ENCODE results near the gene KLK11.

Gene KLK11

GRCh38 chr19:51024924-51025323 lies 1.5 kb downstream of the KLK11 start:
- Mint-ChIP-seq H3K36me3 (ENCODE audit: insufficient read depth) (no peaks in the 10 kb centered on the region), H3K27me3 (peaks cover 56 to 74% of the 10 kb centered on the region in 2 donors), H3K4me3 (no peak overlapping the region), H3K27ac (no peak overlapping the region), H3K4me1 (ENCODE audit: low read depth in 2 of 2) (peaks cover under 1 to 2% of the 10 kb centered on the region in 2 donors), H3K9me3 (no peaks in the 10 kb centered on the region)
- DNase-seq (no peak), ATAC-seq (replicated peaks) (no peak)

GRCh38 chr19:51023946-51024345 lies 2.5 kb downstream of the KLK11 start:
- Mint-ChIP-seq H3K4me3 (no peak overlapping the region), H3K9me3 (no peaks in the 10 kb centered on the region), H3K4me1 (ENCODE audit: low read depth in 2 of 2) (peaks cover 5% of the 10 kb centered on the region in 2 donors), H3K27me3 (peaks cover 66 to 77% of the 10 kb centered on the region in 2 donors), H3K36me3 (ENCODE audit: insufficient read depth) (no peaks in the 10 kb centered on the region), H3K27ac (no peak overlapping the region)
- no peak for DNase-seq
- ATAC-seq (replicated peaks): no peak

- Mint-ChIP-seq H3K27me3 (peaks cover 75 to 87% of the 10 kb centered on the region in 2 donors), H3K9me3 (no peaks in the 10 kb centered on the region), H3K4me3 (no peak overlapping the region), H3K27ac (no peak overlapping the region), H3K4me1 (ENCODE audit: low read depth in 2 of 2) (peaks cover 12 to 15% of the 10 kb centered on the region in 2 donors), H3K36me3 (ENCODE audit: insufficient read depth) (no peaks in the 10 kb centered on the region)
- no peak for ATAC-seq (replicated peaks)
- DNase-seq: no peak
These were observed 3.9 kb downstream of the KLK11 start for GRCh38 chr19:51022526-51022925.

GRCh38 chr19:51020988-51021651 lies 5.3 kb downstream of the KLK11 start:
- H3K27ac Mint-ChIP-seq: no peak overlapping the region
- H3K4me3 Mint-ChIP-seq: no peak overlapping the region
- DNase-seq (no peak), ATAC-seq (replicated peaks) (no peak)
- H3K9me3 Mint-ChIP-seq: no peaks in the 10 kb centered on the region
- peaks cover 76 to 87% of the 10 kb centered on the region in 2 donors for H3K27me3 Mint-ChIP-seq
- H3K4me1 Mint-ChIP-seq (ENCODE audit: low read depth in 2 of 2): peaks cover 18 to 22% of the 10 kb centered on the region in 2 donors
- no peaks in the 10 kb centered on the region for H3K36me3 Mint-ChIP-seq (ENCODE audit: insufficient read depth)

GRCh38 chr19:51019544-51019925 lies 6.9 kb downstream of the KLK11 start, which contains the start of gene KLK10:
TSS of gene KLK10 (minus strand) at chr19:51019709. CDS start at chr19:51019130, 579 bp downstream.
- Mint-ChIP-seq H3K36me3 (ENCODE audit: insufficient read depth) (no peaks in the 10 kb centered on the region), H3K9me3 (no peaks in the 10 kb centered on the region), H3K4me3 (peak within 1 kb of the TSS; percentile 62 to 72), H3K27ac (no peak within 1 kb of the TSS), H3K4me1 (ENCODE audit: low read depth in 2 of 2) (peaks cover 18 to 22% of the 10 kb centered on the region in 2 donors), H3K27me3 (peaks cover 78 to 87% of the 10 kb centered on the region in 2 donors)
- no peak for DNase-seq
- no peak for ATAC-seq (replicated peaks)

- H3K36me3 Mint-ChIP-seq (ENCODE audit: insufficient read depth): no peaks in the 10 kb centered on the region
- no peaks in the 10 kb centered on the region for H3K9me3 Mint-ChIP-seq
- H3K27me3 Mint-ChIP-seq: peaks cover 78 to 87% of the 10 kb centered on the region in 2 donors
- no peak overlapping the region for H3K27ac Mint-ChIP-seq
- peaks cover 18 to 22% of the 10 kb centered on the region in 2 donors for H3K4me1 Mint-ChIP-seq (ENCODE audit: low read depth in 2 of 2)
- peak overlapping the region; percentile 62 to 72 for H3K4me3 Mint-ChIP-seq
- ATAC-seq (replicated peaks) (no peak), DNase-seq (no peak)
These were observed 7.5 kb downstream of the KLK11 start for GRCh38 chr19:51018745-51019543.

- Mint-ChIP-seq H3K4me3 (peak overlapping the region; percentile 62 to 72), H3K36me3 (ENCODE audit: insufficient read depth) (no peaks in the 10 kb centered on the region), H3K4me1 (ENCODE audit: low read depth in 2 of 2) (peaks cover 18 to 22% of the 10 kb centered on the region in 2 donors), H3K9me3 (no peaks in the 10 kb centered on the region), H3K27ac (no peak overlapping the region), H3K27me3 (peaks cover 77 to 87% of the 10 kb centered on the region in 2 donors)
- peak in 1 of 3 experiments; percentile 23 for DNase-seq
- no peak for ATAC-seq (replicated peaks)
These were observed 9.4 kb downstream of the KLK11 start for GRCh38 chr19:51016798-51017683.

GRCh38 chr19:51015691-51016267 lies 10.6 kb downstream of the KLK11 start:
- H3K9me3 Mint-ChIP-seq: no peaks in the 10 kb centered on the region
- H3K27me3 Mint-ChIP-seq: peaks cover 79 to 94% of the 10 kb centered on the region in 2 donors
- no peaks in the 10 kb centered on the region for H3K36me3 Mint-ChIP-seq (ENCODE audit: insufficient read depth)
- peaks cover 18 to 22% of the 10 kb centered on the region in 2 donors for H3K4me1 Mint-ChIP-seq (ENCODE audit: low read depth in 2 of 2)
- no peak for ATAC-seq (replicated peaks)
- no peak overlapping the region for H3K4me3 Mint-ChIP-seq
- no peak for DNase-seq
- H3K27ac Mint-ChIP-seq: peak overlapping the region in 1 of 2 donors; percentile 62

- no peak overlapping the region for H3K4me3 Mint-ChIP-seq
- H3K27me3 Mint-ChIP-seq: peaks cover 83 to 94% of the 10 kb centered on the region in 2 donors
- DNase-seq: no peak
- no peak overlapping the region for H3K27ac Mint-ChIP-seq
- H3K36me3 Mint-ChIP-seq (ENCODE audit: insufficient read depth): no peaks in the 10 kb centered on the region
- peaks cover 14 to 17% of the 10 kb centered on the region in 2 donors for H3K4me1 Mint-ChIP-seq (ENCODE audit: low read depth in 2 of 2)
- ATAC-seq (replicated peaks): no peak
- no peaks in the 10 kb centered on the region for H3K9me3 Mint-ChIP-seq
These were observed 12.2 kb downstream of the KLK11 start for GRCh38 chr19:51014242-51014641.

- H3K27ac Mint-ChIP-seq: no peak overlapping the region
- ATAC-seq (replicated peaks) (no peak), DNase-seq (no peak)
- no peak overlapping the region for H3K4me3 Mint-ChIP-seq
- peaks cover 7 to 8% of the 10 kb centered on the region in 2 donors for H3K4me1 Mint-ChIP-seq (ENCODE audit: low read depth in 2 of 2)
- peaks cover 74 to 88% of the 10 kb centered on the region in 2 donors for H3K27me3 Mint-ChIP-seq
- H3K36me3 Mint-ChIP-seq (ENCODE audit: insufficient read depth): no peaks in the 10 kb centered on the region
- no peaks in the 10 kb centered on the region for H3K9me3 Mint-ChIP-seq
These were observed 13.7 kb downstream of the KLK11 start for GRCh38 chr19:51012661-51013190.

- no peak overlapping the region for H3K4me3 Mint-ChIP-seq
These were observed 16.2 kb downstream of the KLK11 start for GRCh38 chr19:51010066-51010795.

More at GRCh38 chr19:51010066-51010795, 16.2 kb downstream of the KLK11 start:
- Mint-ChIP-seq H3K36me3 (ENCODE audit: insufficient read depth) (no peaks in the 10 kb centered on the region), H3K27me3 (peaks cover 61 to 84% of the 10 kb centered on the region in 2 donors), H3K27ac (no peak overlapping the region), H3K4me1 (ENCODE audit: low read depth in 2 of 2) (no peaks in the 10 kb centered on the region), H3K9me3 (no peaks in the 10 kb centered on the region)
- ATAC-seq (replicated peaks) (no peak), DNase-seq (no peak)
